Measurements from ENCODE around the gene RANBP3. TPM values are rescaled to one million over a fixed set of nuclear protein-coding genes. Genes with fewer than 3 reads are reported as not detected.

Gene RANBP3
- total RNA-seq, 1 donor from 2014 or later = 76.1 TPM

DNA sequence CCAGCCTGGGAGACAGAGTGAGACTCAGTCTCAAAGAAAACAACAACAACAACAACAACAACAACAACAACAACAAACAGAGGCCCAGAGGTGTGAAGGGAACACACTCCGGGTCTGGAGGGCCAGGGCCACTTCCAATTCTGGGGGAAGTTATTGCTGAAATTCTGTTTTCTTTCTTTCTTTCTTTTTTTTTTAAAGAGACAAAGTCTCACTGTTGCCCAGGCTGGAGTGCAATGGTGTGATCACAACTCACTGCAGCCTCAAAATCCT is 67.4 kb downstream of the RANBP3 start:
- TF ChIP-seq CTCF (IDR thresholded peaks at IDR 0.05; ENCODE audit: insufficient read depth, low read length, poor library complexity, severe bottlenecking) = no peak
- H3K27me3 ChIP-seq (ENCODE audit: control insufficient read depth, insufficient read depth, low read length) = no peaks in the 10 kb centered on the region
- H3K4me3 ChIP-seq (ENCODE audit: low read depth, low read length) = no peak overlapping the region
- DNase-seq (ENCODE audit: low read depth) = no peak
- no peaks in the 10 kb centered on the region for H3K36me3 ChIP-seq (ENCODE audit: control insufficient read depth, insufficient read depth, low read length)

- Histone ChIP-seq H3K36me3 (ENCODE audit: control insufficient read depth, insufficient read depth, low read length) (no peaks in the 10 kb centered on the region), H3K27me3 (ENCODE audit: control insufficient read depth, insufficient read depth, low read length) (no peaks in the 10 kb centered on the region), H3K4me3 (ENCODE audit: low read depth, low read length) (no peak overlapping the region)
- TF ChIP-seq CTCF (IDR thresholded peaks at IDR 0.05; ENCODE audit: insufficient read depth, low read length, poor library complexity, severe bottlenecking) = no peak
- DNase-seq (ENCODE audit: low read depth) = no peak
These were observed 69.0 kb downstream of the RANBP3 start for GRCh38 chr19:5908773-5909442.

- no peak for TF ChIP-seq CTCF (IDR thresholded peaks at IDR 0.05; ENCODE audit: insufficient read depth, low read length, poor library complexity, severe bottlenecking)
- H3K27me3 ChIP-seq (ENCODE audit: control insufficient read depth, insufficient read depth, low read length) = no peaks in the 10 kb centered on the region
- no peak overlapping the region for H3K4me3 ChIP-seq (ENCODE audit: low read depth, low read length)
- no peak for DNase-seq (ENCODE audit: low read depth)
- no peaks in the 10 kb centered on the region for H3K36me3 ChIP-seq (ENCODE audit: control insufficient read depth, insufficient read depth, low read length)
These were observed 70.7 kb downstream of the RANBP3 start for GRCh38 chr19:5907241-5907640.

- Histone ChIP-seq H3K27me3 (ENCODE audit: control insufficient read depth, insufficient read depth, low read length) (no peaks in the 10 kb centered on the region), H3K4me3 (ENCODE audit: low read depth, low read length) (peak overlapping the region; percentile 71), H3K36me3 (ENCODE audit: control insufficient read depth, insufficient read depth, low read length) (no peaks in the 10 kb centered on the region)
- no peak for DNase-seq (ENCODE audit: low read depth)
- no peak for TF ChIP-seq CTCF (IDR thresholded peaks at IDR 0.05; ENCODE audit: insufficient read depth, low read length, poor library complexity, severe bottlenecking)
These were observed 72.7 kb downstream of the RANBP3 start for GRCh38 chr19:5905114-5905778.

DNA sequence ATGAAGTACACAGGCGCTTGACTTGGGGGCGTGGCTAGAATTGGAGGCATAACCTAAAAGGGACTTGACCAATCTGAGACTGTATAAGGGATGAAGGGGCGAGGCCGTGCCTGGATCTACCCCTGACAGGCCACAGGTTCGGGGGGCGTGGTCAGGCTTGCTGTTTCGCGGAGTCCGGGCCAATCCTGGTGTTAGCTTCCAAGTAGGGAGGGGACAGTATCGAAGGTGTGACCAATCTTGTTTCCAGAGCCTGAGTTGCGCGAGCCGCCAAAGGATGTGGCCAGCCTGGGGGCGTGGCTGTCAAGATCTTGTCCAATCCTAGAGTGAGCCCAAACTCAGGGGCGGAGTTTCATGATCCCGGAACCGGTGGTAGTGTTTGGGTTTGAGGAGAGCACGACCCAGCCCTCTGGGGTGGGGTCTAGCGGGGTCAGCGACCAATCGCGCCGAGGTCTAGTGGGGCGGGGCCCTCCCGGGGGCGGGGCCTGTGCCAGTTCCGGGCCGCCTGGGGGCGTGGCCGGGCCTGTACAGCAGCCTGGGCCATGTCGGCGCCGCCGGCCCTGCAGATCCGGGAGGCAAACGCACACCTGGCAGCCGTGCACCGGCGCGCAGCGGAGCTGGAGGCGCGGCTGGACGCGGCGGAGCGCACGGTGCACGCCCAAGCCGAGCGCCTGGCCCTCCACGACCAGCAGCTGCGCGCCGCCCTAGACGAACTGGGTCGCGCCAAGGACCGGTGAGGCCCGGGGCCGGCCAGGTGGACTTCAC is 73.4 kb downstream of the RANBP3 start, which contains the start of gene VMAC:
VMAC (plus strand) TSS at position 521 of the 762 bp plus-strand sequence; CDS start at position 540, 19 bp downstream.
- H3K27me3 ChIP-seq (ENCODE audit: control insufficient read depth, insufficient read depth, low read length) = no peaks in the 10 kb centered on the region
- no peak for TF ChIP-seq CTCF (IDR thresholded peaks at IDR 0.05; ENCODE audit: insufficient read depth, low read length, poor library complexity, severe bottlenecking)
- H3K36me3 ChIP-seq (ENCODE audit: control insufficient read depth, insufficient read depth, low read length) = no peaks in the 10 kb centered on the region
- peak; percentile 100 for DNase-seq (ENCODE audit: low read depth)
- H3K4me3 ChIP-seq (ENCODE audit: low read depth, low read length) = peak within 1 kb of the TSS; percentile 81
